OCI-LY1 (cell line): ENCODE data around the gene EFNA3.

Source experiments
- EZH2 ChIP-seq: fragments of 200-600 bp; sonication (generic), shearing (Covaris generic); IDR thresholded peaks from 2 replicates; pipeline ENCODE4 v1.8.0; 2017; ENCODE audit warnings: borderline replicate concordance, mixed run types, mild to moderate bottlenecking, antibody characterized with exemption, low read length, moderate library complexity, mixed read lengths
- TF ChIP-seq, protein P1 (sequence below): fragments of 200-600 bp; sonication (generic), shearing (Covaris generic); IDR thresholded peaks from 2 replicates; pipeline ENCODE4 v1.5.1; 2017; ENCODE audit warnings: mild to moderate bottlenecking, antibody characterized with exemption, low read length, moderate library complexity, mixed read lengths

DNA sequence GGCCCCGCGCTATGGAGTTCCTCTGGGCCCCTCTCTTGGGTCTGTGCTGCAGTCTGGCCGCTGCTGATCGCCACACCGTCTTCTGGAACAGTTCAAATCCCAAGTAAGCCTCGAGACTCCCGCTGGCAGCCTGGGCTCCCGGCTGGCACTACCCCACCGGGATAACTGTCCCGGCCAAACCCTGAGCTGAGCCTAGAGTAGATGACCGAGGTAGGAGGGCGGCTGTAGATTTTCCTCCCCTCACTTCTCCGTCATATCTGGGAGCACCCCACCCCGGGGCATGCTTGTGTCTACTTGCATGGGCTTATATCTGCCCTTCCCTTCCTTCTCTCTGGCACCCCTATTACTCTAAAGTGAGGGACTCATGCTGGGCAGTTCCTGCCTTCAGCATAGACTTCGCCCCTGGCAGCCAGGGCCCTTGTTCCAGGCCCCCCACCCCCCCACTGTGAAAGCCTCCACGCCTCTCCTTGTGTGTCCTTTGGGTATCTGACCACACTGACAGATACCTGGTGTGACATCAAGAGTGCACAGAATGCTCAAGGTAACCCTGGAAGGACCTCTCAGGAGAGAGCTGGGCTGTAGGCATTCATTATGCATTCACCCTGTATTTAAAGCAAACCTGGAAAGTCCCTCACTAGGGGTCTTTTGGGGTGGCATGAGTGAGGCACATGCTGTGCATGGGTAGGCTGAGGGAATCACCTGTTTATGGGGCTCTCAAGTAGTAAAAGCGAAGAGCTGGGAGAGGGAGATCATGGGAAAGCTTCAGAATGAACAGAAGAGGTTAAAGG, 49.5 kb downstream of the EFNA3 start:
- TF ChIP-seq, protein P1, sequence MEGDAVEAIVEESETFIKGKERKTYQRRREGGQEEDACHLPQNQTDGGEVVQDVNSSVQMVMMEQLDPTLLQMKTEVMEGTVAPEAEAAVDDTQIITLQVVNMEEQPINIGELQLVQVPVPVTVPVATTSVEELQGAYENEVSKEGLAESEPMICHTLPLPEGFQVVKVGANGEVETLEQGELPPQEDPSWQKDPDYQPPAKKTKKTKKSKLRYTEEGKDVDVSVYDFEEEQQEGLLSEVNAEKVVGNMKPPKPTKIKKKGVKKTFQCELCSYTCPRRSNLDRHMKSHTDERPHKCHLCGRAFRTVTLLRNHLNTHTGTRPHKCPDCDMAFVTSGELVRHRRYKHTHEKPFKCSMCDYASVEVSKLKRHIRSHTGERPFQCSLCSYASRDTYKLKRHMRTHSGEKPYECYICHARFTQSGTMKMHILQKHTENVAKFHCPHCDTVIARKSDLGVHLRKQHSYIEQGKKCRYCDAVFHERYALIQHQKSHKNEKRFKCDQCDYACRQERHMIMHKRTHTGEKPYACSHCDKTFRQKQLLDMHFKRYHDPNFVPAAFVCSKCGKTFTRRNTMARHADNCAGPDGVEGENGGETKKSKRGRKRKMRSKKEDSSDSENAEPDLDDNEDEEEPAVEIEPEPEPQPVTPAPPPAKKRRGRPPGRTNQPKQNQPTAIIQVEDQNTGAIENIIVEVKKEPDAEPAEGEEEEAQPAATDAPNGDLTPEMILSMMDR = no peak
- no peak for TF ChIP-seq EZH2
